ENCODE measurements around the gene ZNF484.
"Not testable (repeated sequence)": the region's sequence is repeated elsewhere in the genome, so short reads cannot be mapped to it uniquely, and the experiment has no call there.

Gene ZNF484

DNA sequence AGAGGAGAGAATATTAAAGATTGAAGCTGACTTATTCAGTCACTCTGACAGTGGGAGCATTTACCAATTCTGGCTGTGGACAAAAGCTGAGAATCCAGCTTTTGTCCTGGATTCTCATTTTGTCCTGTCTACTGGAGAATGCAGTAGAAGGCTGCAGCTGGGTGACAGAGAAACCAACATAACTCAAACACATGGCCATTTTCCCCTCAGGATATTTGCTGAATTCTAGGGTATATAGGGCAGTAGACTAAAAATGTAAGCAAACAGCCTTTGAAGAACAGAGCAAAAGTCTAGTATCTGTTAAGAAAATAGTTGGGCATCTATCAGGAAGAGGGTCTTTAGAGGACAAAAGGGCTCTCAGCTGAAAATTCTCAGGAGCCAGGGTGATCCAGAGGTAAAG lies 20.6 kb downstream of the ZNF484 start:
- no peak for DNase-seq

- DNase-seq: no peak
Measured at GRCh38 chr9:92853716-92854115, 24.1 kb downstream of the ZNF484 start.

GRCh38 chr9:92850898-92851297 lies 26.9 kb downstream of the ZNF484 start:
- no peak for DNase-seq

DNA sequence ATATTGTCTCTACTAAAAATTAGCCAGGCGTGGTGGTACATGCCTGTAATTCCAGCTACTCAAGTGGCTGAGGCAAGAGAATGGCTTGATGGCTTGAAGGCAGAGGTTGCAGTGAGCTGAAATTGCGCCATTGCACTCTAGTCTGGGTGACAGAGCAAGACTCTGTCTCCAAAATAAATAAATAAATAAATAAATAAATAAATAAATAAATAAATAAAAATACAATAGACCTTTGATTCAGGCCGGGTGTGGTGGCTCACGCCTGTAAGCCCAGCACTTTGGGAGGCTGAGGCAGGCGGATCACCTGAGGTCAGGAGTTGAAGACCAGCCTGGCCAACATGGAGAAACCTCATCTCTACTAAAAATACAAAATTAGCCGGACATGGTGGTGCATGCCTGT lies 29.1 kb downstream of the ZNF484 start:
- not testable (repeated sequence) for DNase-seq

DNA sequence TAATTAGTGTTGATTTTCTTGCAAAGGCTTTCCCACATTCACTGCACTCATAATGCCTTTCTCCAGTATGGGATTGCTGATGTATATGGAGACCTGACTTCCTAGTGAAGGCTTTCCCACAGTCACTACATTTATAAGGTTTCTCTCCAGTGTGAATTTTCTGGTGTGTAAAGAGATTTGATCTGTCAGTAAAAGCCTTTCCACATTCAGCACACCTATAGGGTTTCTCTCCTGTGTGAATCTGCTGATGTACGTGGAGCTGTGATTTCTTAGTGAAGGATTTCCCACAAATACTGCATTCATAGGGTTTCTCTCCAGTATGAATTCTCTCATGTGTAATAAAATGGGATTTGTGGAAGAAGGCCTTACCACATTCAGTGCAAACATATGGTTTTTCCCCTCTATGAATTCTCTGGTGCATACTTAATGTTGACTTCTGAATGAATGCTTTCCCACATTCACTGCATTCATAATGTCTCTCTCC lies 31.1 kb downstream of the ZNF484 start:
- DNase-seq: peak in 1 of 5 donors; percentile 4

- DNase-seq: not testable (repeated sequence)
Measured at GRCh38 chr9:92838411-92838810, 39.4 kb downstream of the ZNF484 start.

GRCh38 chr9:92837191-92837590 lies 40.6 kb downstream of the ZNF484 start:
- DNase-seq: no peak

DNA sequence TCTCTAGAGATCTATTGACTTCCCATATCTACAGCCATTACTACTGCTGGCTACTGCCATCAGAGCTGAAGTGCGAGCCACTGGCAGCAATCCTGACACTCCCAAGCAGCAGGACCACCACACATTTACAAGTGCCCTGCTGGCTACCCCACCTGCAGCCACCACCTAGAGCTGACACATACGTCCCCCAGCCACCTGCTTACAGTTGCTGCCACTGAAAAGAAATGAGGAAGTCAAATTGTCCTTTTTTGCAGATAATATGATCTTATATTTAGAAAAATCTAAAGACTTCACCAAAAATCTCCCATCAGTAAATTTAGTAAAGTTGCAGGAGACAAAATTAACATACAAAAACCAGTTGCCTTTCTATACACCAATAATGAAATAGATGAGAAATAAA lies 48.4 kb downstream of the ZNF484 start:
- DNase-seq: no peak

GRCh38 chr9:92825065-92825464 lies 52.8 kb downstream of the ZNF484 start:
- not testable (repeated sequence) for DNase-seq

GRCh38 chr9:92820964-92821363 lies 56.9 kb downstream of the ZNF484 start:
- peak in 1 of 5 donors; percentile 51 for DNase-seq

GRCh38 chr9:92819898-92820297 lies 57.9 kb downstream of the ZNF484 start:
- DNase-seq: not testable (repeated sequence)

- not testable (repeated sequence) for DNase-seq
Measured at GRCh38 chr9:92809629-92810326, 68.1 kb downstream of the ZNF484 start.

GRCh38 chr9:92808726-92809451 lies 68.9 kb downstream of the ZNF484 start:
- peak; percentile 21 to 51 (median 31) for DNase-seq

DNA sequence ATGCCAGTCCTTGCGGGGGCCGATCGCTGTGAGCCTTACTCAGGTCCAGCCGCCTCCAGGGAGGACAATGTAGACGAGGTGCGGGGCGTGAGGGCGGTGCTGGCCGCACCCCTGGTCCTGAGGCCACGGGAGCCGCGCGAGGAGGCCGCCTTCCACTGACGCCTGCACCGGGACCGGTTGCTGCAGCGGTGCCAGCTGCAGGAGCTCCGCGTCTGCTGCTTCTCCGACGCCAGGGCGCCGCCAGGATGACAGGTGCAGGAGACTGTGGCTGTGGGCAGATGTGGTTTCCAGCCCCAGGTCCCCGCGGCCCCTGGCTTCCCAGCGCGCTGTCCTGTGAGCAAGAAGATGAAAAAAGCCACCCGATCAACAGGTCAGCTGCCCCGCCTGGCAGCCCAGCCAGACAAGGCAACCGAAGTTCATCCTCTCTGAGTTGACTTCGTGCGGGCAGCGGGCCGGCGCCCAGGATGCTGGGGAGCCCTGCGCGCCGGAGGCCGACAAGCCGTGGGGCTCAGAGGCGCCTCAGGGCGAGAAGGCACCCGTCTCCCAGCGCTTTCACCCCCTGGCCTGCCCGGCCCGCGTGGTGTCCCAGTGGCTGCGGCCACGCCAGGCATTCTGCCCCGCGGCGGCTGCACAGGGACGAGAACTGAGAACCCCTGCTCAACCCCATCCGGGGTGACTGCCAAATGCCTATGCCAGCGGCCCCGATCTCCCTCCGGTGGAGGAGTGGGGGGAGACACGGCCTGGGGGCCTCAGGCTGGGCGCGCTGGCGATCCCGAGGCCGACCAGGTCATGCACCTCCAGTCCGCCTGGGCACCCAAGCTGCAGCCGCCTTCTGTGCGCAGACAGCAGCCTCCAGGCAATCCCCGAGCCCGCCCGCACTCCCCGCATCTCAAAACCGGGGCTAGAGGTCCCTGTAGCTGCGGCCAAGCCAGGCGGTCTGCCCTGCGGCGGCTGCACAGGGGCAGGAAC lies 69.8 kb downstream of the ZNF484 start:
- peak in 3 of 5 donors; percentile 10 to 39 (median 20) for DNase-seq

GRCh38 chr9:92807031-92807756 lies 70.6 kb downstream of the ZNF484 start:
- no peak for DNase-seq

DNA sequence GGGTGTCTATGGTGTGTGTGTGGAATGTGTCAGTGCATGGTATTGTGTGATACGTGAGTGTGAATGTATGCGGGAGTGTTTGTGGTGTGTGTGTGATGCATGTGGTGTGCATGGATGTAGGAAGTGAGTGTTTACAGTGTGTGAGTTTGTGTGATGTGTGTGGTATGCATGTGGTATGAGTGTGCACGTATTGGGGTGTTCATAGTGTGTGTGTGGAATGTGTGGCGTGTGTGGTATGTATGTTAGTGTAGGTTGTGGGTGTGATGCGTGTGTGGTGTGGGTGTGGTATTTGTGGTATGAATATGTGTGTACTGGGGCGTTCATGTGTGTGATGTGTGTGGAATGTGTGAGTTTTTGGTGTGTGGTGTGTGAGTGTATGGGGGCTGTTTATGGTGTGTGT lies 73.1 kb downstream of the ZNF484 start:
- DNase-seq: no peak

- DNase-seq: no peak
Measured at GRCh38 chr9:92798358-92798757, 79.5 kb downstream of the ZNF484 start.

DNA sequence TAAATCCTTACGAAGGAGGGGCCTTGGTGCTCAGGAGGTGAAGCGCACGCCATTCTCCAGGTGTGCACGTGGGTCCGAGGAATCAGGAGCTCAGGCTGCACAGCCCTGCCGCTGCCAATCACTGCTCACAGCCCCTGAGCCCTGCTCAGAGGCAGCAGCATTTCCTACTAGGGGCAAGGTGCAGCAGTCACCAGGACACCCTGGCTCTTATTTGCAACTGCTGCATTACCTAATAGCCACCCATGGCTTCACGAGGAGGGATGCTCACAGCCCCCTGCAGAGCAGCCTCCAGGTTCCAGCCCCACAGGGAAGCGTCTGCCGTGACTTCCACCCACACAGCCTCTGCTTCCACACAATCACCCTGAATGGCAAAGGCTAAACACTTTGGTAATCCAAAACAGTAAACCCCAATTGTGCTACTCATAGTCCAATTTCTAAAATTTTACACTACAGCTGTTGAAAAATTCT lies 81.5 kb downstream of the ZNF484 start:
- not testable (repeated sequence) for DNase-seq

- no peak for DNase-seq
Measured at GRCh38 chr9:92795598-92796336, 82.1 kb downstream of the ZNF484 start.

Measured in T-helper 1 cell (primary cell).